ENCODE data around the gene FOXL3.

DNA sequence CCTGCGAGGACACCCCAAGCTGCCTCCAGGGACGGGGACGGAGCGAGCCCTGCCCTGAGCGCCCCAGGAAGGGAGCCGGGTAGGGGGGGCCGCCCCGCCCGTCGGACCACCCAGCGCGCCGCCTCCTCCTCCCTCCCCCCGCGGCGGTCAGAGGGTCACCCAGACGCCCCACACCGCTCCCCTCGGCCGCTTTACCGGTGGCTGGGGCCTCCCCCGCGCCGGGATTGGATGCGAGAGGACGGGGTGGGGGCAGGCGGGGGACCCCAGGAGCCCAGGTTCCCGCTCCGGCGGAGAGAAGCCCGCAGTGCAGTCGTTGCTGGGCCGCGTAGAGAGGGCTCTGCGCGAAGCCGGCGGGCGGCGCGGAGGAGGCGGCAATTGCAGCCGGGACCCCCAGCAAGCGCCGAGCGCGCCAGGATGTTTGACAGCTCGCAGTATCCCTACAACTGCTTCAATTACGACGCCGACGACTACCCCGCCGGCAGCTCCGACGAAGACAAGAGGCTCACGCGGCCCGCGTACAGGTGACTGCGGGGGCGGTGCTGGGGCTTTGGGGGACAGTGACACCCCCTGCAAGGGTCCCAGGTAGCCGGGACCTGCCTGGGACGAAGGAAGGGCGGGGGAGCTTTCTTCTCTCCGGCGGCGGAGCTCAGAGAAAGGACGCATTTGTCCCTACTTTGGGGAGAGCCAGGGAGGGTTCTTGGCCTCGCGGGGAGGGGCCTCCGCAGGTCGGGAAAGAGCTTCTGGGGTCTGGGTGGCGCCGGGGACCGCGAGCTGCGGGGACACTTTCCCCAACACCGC lies at the start of gene FOXL3:
- TF ChIP-seq, protein P1, sequence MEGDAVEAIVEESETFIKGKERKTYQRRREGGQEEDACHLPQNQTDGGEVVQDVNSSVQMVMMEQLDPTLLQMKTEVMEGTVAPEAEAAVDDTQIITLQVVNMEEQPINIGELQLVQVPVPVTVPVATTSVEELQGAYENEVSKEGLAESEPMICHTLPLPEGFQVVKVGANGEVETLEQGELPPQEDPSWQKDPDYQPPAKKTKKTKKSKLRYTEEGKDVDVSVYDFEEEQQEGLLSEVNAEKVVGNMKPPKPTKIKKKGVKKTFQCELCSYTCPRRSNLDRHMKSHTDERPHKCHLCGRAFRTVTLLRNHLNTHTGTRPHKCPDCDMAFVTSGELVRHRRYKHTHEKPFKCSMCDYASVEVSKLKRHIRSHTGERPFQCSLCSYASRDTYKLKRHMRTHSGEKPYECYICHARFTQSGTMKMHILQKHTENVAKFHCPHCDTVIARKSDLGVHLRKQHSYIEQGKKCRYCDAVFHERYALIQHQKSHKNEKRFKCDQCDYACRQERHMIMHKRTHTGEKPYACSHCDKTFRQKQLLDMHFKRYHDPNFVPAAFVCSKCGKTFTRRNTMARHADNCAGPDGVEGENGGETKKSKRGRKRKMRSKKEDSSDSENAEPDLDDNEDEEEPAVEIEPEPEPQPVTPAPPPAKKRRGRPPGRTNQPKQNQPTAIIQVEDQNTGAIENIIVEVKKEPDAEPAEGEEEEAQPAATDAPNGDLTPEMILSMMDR (IDR thresholded peaks at IDR 0.05) = no peak
- no peak for TF ChIP-seq POLR2AphosphoS5 (IDR thresholded peaks at IDR 0.05)
